ENCODE results near the gene KIF17. TPM values are rescaled to one million over a fixed set of nuclear protein-coding genes. Genes with fewer than 3 reads are reported as not detected.

Gene KIF17
- polyA plus RNA-seq, 1 of the 3 experiments (the other 2 are of a cell fraction): 4.3 TPM

GRCh38 chr1:20735581-20736111 is 17.8 kb upstream of the KIF17 start:
- H3K4me3 ChIP-seq (ENCODE audit: low read depth in 2 of 2, low read length in 1 of 2): no peak overlapping the region
- peaks cover 24 to 42% of the 10 kb centered on the region in 2 experiments for H3K36me3 ChIP-seq (replicated peaks in 1 of 2; ENCODE audit: control insufficient read depth in 1 of 2, insufficient read depth in 2 of 2, low read length in 1 of 2)
- WGBS (ENCODE audit: low lambda C conversion rate): 97% methylated on average over 7 of the region's 7 CpGs
- H3K9me2 ChIP-seq: no peaks in the 10 kb centered on the region
- no peak for DNase-seq
- H3K27me3 ChIP-seq (ENCODE audit: insufficient read depth): no peaks in the 10 kb centered on the region
- no peak overlapping the region for H2AFZ ChIP-seq (ENCODE audit: low read depth)
- H3K9me3 ChIP-seq: no peaks in the 10 kb centered on the region
- no peak overlapping the region for H3K4me2 ChIP-seq
- peaks cover 17 to 24% of the 10 kb centered on the region in 2 experiments; a peak in 3 of 4 replicates for H3K4me1 ChIP-seq (ENCODE audit: control insufficient read depth in 1 of 2, insufficient read depth in 2 of 2, low read depth in 1 of 2, low read length in 1 of 2)
- CTCF ChIA-PET: interaction anchor here (1.0 kb wide), 1 partner anchor 39 kb away, joined by 6 read pairs; no protein-coding TSS in a partner anchor
- H3K27ac ChIP-seq (ENCODE audit: low read depth in 2 of 2, low read length in 1 of 2): no peak overlapping the region
- H3F3A ChIP-seq (replicated peaks; ENCODE audit: insufficient read depth): peaks cover 48% of the 10 kb centered on the region
- no peak overlapping the region for H3K9ac ChIP-seq
- H4K20me1 ChIP-seq (ENCODE audit: insufficient read depth): no peaks in the 10 kb centered on the region
- POLR2A ChIA-PET: interaction anchor here (0.7 kb wide), 1 partner anchor 51 kb away, joined by 4 read pairs; the partner anchor contains the start of gene HP1BP3
- TF ChIP-seq YY1 (IDR thresholded peaks at IDR 0.05; ENCODE audit: low read depth): no peak
- no peak for TF ChIP-seq IRF3 (IDR thresholded peaks at IDR 0.05; ENCODE audit: low read depth, low read length)
- no peak for TF ChIP-seq ELF1 (IDR thresholded peaks at IDR 0.05)
- no peak for TF ChIP-seq FOXM1 (IDR thresholded peaks at IDR 0.05; ENCODE audit: low read depth)
- TF ChIP-seq, protein P1, sequence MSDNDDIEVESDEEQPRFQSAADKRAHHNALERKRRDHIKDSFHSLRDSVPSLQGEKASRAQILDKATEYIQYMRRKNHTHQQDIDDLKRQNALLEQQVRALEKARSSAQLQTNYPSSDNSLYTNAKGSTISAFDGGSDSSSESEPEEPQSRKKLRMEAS (IDR thresholded peaks at IDR 0.05; ENCODE audit: low read depth): no peak
- TF ChIP-seq, protein P2, sequence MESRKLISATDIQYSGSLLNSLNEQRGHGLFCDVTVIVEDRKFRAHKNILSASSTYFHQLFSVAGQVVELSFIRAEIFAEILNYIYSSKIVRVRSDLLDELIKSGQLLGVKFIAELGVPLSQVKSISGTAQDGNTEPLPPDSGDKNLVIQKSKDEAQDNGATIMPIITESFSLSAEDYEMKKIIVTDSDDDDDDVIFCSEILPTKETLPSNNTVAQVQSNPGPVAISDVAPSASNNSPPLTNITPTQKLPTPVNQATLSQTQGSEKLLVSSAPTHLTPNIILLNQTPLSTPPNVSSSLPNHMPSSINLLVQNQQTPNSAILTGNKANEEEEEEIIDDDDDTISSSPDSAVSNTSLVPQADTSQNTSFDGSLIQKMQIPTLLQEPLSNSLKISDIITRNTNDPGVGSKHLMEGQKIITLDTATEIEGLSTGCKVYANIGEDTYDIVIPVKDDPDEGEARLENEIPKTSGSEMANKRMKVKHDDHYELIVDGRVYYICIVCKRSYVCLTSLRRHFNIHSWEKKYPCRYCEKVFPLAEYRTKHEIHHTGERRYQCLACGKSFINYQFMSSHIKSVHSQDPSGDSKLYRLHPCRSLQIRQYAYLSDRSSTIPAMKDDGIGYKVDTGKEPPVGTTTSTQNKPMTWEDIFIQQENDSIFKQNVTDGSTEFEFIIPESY (IDR thresholded peaks at IDR 0.05; ENCODE audit: borderline replicate concordance, low read depth): no peak
- TF ChIP-seq RCOR1 (IDR thresholded peaks at IDR 0.05; ENCODE audit: low read length): no peak
- TF ChIP-seq, protein P3, sequence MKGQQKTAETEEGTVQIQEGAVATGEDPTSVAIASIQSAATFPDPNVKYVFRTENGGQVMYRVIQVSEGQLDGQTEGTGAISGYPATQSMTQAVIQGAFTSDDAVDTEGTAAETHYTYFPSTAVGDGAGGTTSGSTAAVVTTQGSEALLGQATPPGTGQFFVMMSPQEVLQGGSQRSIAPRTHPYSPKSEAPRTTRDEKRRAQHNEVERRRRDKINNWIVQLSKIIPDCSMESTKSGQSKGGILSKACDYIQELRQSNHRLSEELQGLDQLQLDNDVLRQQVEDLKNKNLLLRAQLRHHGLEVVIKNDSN (IDR thresholded peaks at IDR 0.05; ENCODE audit: borderline replicate concordance, low read depth): no peak
- TF ChIP-seq RFX5 (IDR thresholded peaks at IDR 0.05; ENCODE audit: low read length): no peak
- TF ChIP-seq MXI1 (IDR thresholded peaks at IDR 0.05; ENCODE audit: low read depth, low read length): no peak
- no peak for TF ChIP-seq REST (IDR thresholded peaks at IDR 0.05; ENCODE audit: low read depth, low read length)
- no peak for TF ChIP-seq GABPA (IDR thresholded peaks at IDR 0.05; ENCODE audit: low read depth)
- no peak for TF ChIP-seq RXRA (IDR thresholded peaks at IDR 0.05; ENCODE audit: borderline replicate concordance, low read depth)
- TF ChIP-seq RAD21 (IDR thresholded peaks at IDR 0.05; ENCODE audit: low read length): no peak
- no peak for TF ChIP-seq POLR2AphosphoS5 (IDR thresholded peaks at IDR 0.05; ENCODE audit: low read depth, low read length)
- no peak for TF ChIP-seq FOSL2 (IDR thresholded peaks at IDR 0.05; ENCODE audit: borderline replicate concordance, low read depth)
- no peak for TF ChIP-seq EP300 (IDR thresholded peaks at IDR 0.05; ENCODE audit: borderline replicate concordance in 1 of 2, low read depth in 1 of 2, low read length in 1 of 2)
- no peak for TF ChIP-seq GATA2 (CRISPR knock-in tag; IDR thresholded peaks at IDR 0.05)
- TF ChIP-seq NFIC (IDR thresholded peaks at IDR 0.05; ENCODE audit: borderline replicate concordance): no peak
- TF ChIP-seq CHD2 (IDR thresholded peaks at IDR 0.05; ENCODE audit: low read length, partially characterized antibody): no peak
- no peaks in the 10 kb centered on the region; the same call in 1 of the 2 replicates for H3K79me2 ChIP-seq (ENCODE audit: insufficient read depth)

Measured in SK-N-SH (cell line).